Epithelial cell of esophagus (primary cell): ENCODE measurements around the gene LENG8.

Experiments
- DNase-seq: peaks from one replicate; pipeline ENCODE4 v3.0.0; 2010; ENCODE audit warnings: low read depth
- H3K4me3 ChIP-seq: 2 replicates; pipeline ENCODE4 v1.5.1; 2011; ENCODE audit warnings: mild to moderate bottlenecking, low read length, control low read depth
- CTCF ChIP-seq: IDR thresholded peaks from 2 replicates; pipeline ENCODE4 v1.5.1; 2011; ENCODE audit warnings: low read depth, mild to moderate bottlenecking, low read length, control low read depth, inconsistent platforms; ENCODE audit not compliant: insufficient read depth; ENCODE audit errors: missing control alignments

LENG8 gene

GRCh38 chr19:54411033-54411432, 38.0 kb upstream of the LENG8 start:
- no peak overlapping the region for H3K4me3 ChIP-seq
- TF ChIP-seq CTCF: no peak
- no peak for DNase-seq

- no peak overlapping the region for H3K4me3 ChIP-seq
- no peak for DNase-seq
- TF ChIP-seq CTCF: no peak
Observed at GRCh38 chr19:54412877-54413276, 36.1 kb upstream of the LENG8 start.

- DNase-seq: no peak
- H3K4me3 ChIP-seq: no peak overlapping the region
- no peak for TF ChIP-seq CTCF
Observed at GRCh38 chr19:54414156-54414555, 34.8 kb upstream of the LENG8 start.

- no peak for DNase-seq
- TF ChIP-seq CTCF: no peak
- no peak within 1 kb of the TSS for H3K4me3 ChIP-seq
Observed at GRCh38 chr19:54415208-54415900, 33.6 kb upstream of the LENG8 start, which contains the start of gene TTYH1. TSS of gene TTYH1 (plus strand) at chr19:54415464. CDS start at chr19:54415553, 89 bp downstream.

GRCh38 chr19:54415901-54416673, 32.9 kb upstream of the LENG8 start:
- no peak for TF ChIP-seq CTCF
- H3K4me3 ChIP-seq: no peak overlapping the region
- no peak for DNase-seq

- no peak for TF ChIP-seq CTCF
- no peak overlapping the region for H3K4me3 ChIP-seq
- DNase-seq: no peak
Observed at GRCh38 chr19:54416695-54417491, 32.1 kb upstream of the LENG8 start.
